ENCODE measurements around the gene RAP2C. TPM values are rescaled to one million over a fixed set of nuclear protein-coding genes. Genes with fewer than 3 reads are reported as not detected.

Gene RAP2C
- total RNA-seq, 2 donors from 2014 or later = 12.3 to 14.3 TPM

DNA sequence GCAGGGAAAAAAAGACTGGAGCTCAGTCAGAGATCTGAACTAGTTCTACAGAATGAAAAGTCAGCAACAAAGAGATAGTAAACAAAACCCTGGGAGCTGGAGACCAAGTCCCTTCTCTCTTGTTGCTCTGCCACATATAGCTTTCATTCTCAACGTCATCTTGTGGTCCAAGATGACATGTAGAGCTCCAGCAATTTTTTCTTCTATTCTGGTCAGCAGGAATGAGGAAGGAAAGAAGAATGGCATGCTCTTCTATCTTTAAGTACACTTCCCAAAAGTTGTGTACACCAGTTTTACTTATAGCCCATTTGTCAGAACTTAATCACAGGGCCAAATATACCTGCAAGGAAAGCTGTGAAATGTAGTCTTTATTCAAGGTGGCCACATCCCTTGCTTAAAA is 45.6 kb downstream of the RAP2C start:
- H3K9me3 ChIP-seq = no peaks in the 10 kb centered on the region
- no peak overlapping the region for H3K4me3 ChIP-seq
- H3K27me3 ChIP-seq (replicated peaks; ENCODE audit: insufficient read depth) = no peaks in the 10 kb centered on the region
- TF ChIP-seq, protein P1, sequence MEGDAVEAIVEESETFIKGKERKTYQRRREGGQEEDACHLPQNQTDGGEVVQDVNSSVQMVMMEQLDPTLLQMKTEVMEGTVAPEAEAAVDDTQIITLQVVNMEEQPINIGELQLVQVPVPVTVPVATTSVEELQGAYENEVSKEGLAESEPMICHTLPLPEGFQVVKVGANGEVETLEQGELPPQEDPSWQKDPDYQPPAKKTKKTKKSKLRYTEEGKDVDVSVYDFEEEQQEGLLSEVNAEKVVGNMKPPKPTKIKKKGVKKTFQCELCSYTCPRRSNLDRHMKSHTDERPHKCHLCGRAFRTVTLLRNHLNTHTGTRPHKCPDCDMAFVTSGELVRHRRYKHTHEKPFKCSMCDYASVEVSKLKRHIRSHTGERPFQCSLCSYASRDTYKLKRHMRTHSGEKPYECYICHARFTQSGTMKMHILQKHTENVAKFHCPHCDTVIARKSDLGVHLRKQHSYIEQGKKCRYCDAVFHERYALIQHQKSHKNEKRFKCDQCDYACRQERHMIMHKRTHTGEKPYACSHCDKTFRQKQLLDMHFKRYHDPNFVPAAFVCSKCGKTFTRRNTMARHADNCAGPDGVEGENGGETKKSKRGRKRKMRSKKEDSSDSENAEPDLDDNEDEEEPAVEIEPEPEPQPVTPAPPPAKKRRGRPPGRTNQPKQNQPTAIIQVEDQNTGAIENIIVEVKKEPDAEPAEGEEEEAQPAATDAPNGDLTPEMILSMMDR (IDR thresholded peaks at IDR 0.05) = no peak
- ATAC-seq (ENCODE audit: insufficient number of reproducible peaks, low FRiP score, low read depth) (no peak), DNase-seq (ENCODE audit: low spot score) (no peak)
- no peaks in the 10 kb centered on the region for H3K36me3 ChIP-seq
- H3K27ac ChIP-seq = no peak overlapping the region
- no peaks in the 10 kb centered on the region for H3K4me1 ChIP-seq (ENCODE audit: control insufficient read depth in 1 of 2, low read depth in 2 of 2)

DNA sequence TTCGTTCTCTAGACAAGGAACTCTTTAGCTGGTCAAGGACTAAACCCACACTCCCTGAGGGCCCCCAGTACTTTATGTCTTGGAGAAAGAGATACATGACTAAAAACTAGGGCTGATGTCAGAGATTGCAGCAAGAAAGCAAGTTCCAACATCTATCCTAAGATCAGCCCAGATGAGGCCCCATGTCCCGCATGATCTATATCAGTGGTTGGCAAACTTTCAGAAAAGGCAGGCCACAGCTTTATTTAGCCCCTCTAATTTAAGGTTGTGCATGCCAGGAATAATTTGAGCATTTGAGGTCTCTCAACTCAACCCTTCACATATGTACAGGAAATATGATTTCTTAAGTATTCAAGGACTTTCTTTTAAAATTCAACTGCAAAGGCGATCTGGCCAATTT is 47.4 kb downstream of the RAP2C start:
- TF ChIP-seq, protein P1 (IDR thresholded peaks at IDR 0.05) = no peak
- no peaks in the 10 kb centered on the region for H3K27me3 ChIP-seq (replicated peaks; ENCODE audit: insufficient read depth)

DNA sequence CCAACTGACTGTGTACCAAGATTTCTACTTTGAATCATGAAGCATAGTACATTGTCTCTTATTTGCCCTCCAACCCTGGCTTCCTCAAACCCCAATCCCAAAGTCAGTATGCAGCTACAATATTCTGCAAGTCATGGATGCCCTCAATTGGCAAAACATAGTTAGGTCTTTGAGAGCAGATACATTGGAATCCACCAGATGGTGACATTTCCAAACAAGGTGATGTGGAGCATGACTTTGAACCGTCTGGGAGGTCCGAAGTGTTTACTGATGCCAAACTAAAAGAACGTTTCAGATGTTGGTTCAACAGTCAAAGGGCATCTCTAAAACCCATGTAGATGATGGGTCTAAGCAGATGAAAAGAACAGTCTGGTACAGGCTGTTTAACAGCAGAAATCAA is 47.8 kb downstream of the RAP2C start:
- DNase-seq (ENCODE audit: low spot score) (no peak), ATAC-seq (ENCODE audit: insufficient number of reproducible peaks, low FRiP score, low read depth) (no peak)
- Histone ChIP-seq H3K9me3 (no peaks in the 10 kb centered on the region), H3K27ac (no peak overlapping the region), H3K27me3 (replicated peaks; ENCODE audit: insufficient read depth) (no peaks in the 10 kb centered on the region), H3K36me3 (no peaks in the 10 kb centered on the region), H3K4me1 (ENCODE audit: control insufficient read depth in 1 of 2, low read depth in 2 of 2) (no peaks in the 10 kb centered on the region), H3K4me3 (no peak overlapping the region)
- TF ChIP-seq, protein P1 (IDR thresholded peaks at IDR 0.05) = no peak

More for the DNA sequence above, 47.4 kb downstream of the RAP2C start:
- no peak overlapping the region for H3K4me3 ChIP-seq
- ATAC-seq (ENCODE audit: insufficient number of reproducible peaks, low FRiP score, low read depth) = no peak
- DNase-seq (ENCODE audit: low spot score) = no peak
- H3K4me1 ChIP-seq (ENCODE audit: control insufficient read depth in 1 of 2, low read depth in 2 of 2) = no peaks in the 10 kb centered on the region
- H3K36me3 ChIP-seq = no peaks in the 10 kb centered on the region
- H3K27ac ChIP-seq = no peak overlapping the region
- no peaks in the 10 kb centered on the region for H3K9me3 ChIP-seq

DNA sequence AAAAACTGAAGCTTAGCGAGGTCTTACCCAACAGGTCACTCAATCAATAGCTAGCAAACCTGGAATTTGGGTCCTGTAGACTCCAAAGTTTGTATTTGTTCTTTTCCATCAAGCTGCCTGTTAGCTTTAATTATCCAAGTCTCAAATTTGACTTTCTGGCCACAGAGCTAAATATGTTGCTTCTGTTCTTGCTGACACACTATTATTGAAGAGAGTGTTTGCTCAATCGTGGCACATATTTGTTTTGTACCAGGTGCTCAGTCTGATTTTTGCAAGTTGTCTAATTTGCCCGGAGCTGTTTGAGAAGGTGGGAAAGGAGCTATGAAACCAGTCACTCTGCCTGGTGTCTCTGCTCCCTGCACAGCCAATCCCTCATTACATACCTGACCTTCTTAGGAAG is 49.7 kb downstream of the RAP2C start:
- no peak overlapping the region for H3K4me3 ChIP-seq
- H3K9me3 ChIP-seq = no peaks in the 10 kb centered on the region
- no peaks in the 10 kb centered on the region for H3K27me3 ChIP-seq (replicated peaks; ENCODE audit: insufficient read depth)
- no peak overlapping the region for H3K27ac ChIP-seq
- ATAC-seq (ENCODE audit: insufficient number of reproducible peaks, low FRiP score, low read depth) = no peak
- H3K36me3 ChIP-seq = no peaks in the 10 kb centered on the region
- TF ChIP-seq, protein P1 (IDR thresholded peaks at IDR 0.05) = no peak
- no peak for DNase-seq (ENCODE audit: low spot score)
- no peaks in the 10 kb centered on the region for H3K4me1 ChIP-seq (ENCODE audit: control insufficient read depth in 1 of 2, low read depth in 2 of 2)

DNA sequence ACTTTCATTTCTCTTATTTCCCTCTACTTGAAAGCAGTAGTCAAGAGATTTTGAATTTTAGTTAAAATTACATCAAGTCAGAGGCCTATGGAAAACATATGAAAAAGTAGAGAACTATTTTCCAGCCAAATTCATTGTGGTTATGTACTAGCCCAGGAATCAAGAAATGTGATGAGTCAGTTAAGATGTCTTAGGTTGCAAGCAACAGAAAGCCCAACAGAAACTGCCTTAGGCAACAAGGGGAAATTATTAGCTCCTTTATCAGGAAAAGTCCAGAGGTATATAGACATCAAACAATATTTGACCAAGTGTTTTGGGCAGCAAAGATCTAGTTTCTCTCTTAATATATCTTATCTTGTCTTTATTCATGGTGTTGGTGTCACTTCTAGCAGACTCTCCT is 53.6 kb downstream of the RAP2C start:
- TF ChIP-seq, protein P1 (IDR thresholded peaks at IDR 0.05) = no peak
- no peak for DNase-seq (ENCODE audit: low spot score)
- Histone ChIP-seq H3K27me3 (replicated peaks; ENCODE audit: insufficient read depth) (no peaks in the 10 kb centered on the region), H3K27ac (no peak overlapping the region), H3K36me3 (no peaks in the 10 kb centered on the region), H3K4me1 (ENCODE audit: control insufficient read depth in 1 of 2, low read depth in 2 of 2) (no peaks in the 10 kb centered on the region), H3K4me3 (no peak overlapping the region), H3K9me3 (no peaks in the 10 kb centered on the region)
- no peak for ATAC-seq (ENCODE audit: insufficient number of reproducible peaks, low FRiP score, low read depth)
